ENCODE data around the gene C3orf20. TPM values are rescaled to one million over a fixed set of nuclear protein-coding genes. Genes with fewer than 3 reads are reported as not detected.

The C3orf20 gene
- 0.32 TPM for polyA plus RNA-seq (ENCODE audit: insufficient read length)
- long read RNA-seq, donor 1 = 0 reads
- long read RNA-seq, donor 2 = 0 reads
- long read RNA-seq, donor 3 = 0 reads
- long read RNA-seq, donor 4 = 0 reads
- long read RNA-seq, donor 5 = 0 reads
- long read RNA-seq, donor 6 = 0 reads
- long read RNA-seq, donor 7 = 0 reads
- long read RNA-seq, donor 8 = 0 reads

GRCh38 chr3:14674841-14675240, at the start of gene C3orf20:
Gene C3orf20, plus strand, starts transcription at chr3:14675141. Its CDS starts 7,573 bp downstream, at chr3:14682714.
- no peak for DNase-seq

- DNase-seq = no peak
These were observed 49.5 kb upstream of the C3orf20 start for GRCh38 chr3:14625443-14625842.

- DNase-seq = no peak
These were observed 47.1 kb upstream of the C3orf20 start for GRCh38 chr3:14627815-14628214.

GRCh38 chr3:14628406-14628805, 46.5 kb upstream of the C3orf20 start:
- no peak for DNase-seq

- no peak for DNase-seq
These were observed 44.4 kb upstream of the C3orf20 start for GRCh38 chr3:14630404-14631100.

- no peak for DNase-seq
These were observed 43.8 kb upstream of the C3orf20 start for GRCh38 chr3:14631101-14631497.

GRCh38 chr3:14631687-14632441, 43.1 kb upstream of the C3orf20 start:
- DNase-seq = no peak

GRCh38 chr3:14632442-14632930, 42.5 kb upstream of the C3orf20 start:
- DNase-seq = no peak

- DNase-seq = no peak
These were observed 41.5 kb upstream of the C3orf20 start for GRCh38 chr3:14633417-14633816.

GRCh38 chr3:14633819-14634424, 41.0 kb upstream of the C3orf20 start:
- DNase-seq = no peak

- no peak for DNase-seq
These were observed 40.1 kb upstream of the C3orf20 start for GRCh38 chr3:14634763-14635400.

- no peak for DNase-seq
These were observed 38.3 kb upstream of the C3orf20 start for GRCh38 chr3:14636496-14637087.

GRCh38 chr3:14640157-14640562, 34.8 kb upstream of the C3orf20 start:
- DNase-seq = no peak

GRCh38 chr3:14640734-14641133, 34.2 kb upstream of the C3orf20 start:
- DNase-seq = no peak

- no peak for DNase-seq
These were observed 33.6 kb upstream of the C3orf20 start for GRCh38 chr3:14641346-14641745.

GRCh38 chr3:14645453-14645852, 29.5 kb upstream of the C3orf20 start:
- no peak for DNase-seq

- no peak for DNase-seq
These were observed 28.8 kb upstream of the C3orf20 start for GRCh38 chr3:14646131-14646573.

GRCh38 chr3:14646589-14647413, 28.1 kb upstream of the C3orf20 start:
- DNase-seq = no peak

GRCh38 chr3:14647976-14648955, 26.7 kb upstream of the C3orf20 start:
- no peak for DNase-seq
